HG03139 (cell line): ENCODE results near the gene TSEN54.

ENCODE experiments used
- ATAC-seq: cut with Tn5 transposase; IDR thresholded peaks from one replicate; pipeline ENCODE4 v1.9.1; 2021; ENCODE audit not compliant: unreplicated experiment

The TSEN54 gene

DNA sequence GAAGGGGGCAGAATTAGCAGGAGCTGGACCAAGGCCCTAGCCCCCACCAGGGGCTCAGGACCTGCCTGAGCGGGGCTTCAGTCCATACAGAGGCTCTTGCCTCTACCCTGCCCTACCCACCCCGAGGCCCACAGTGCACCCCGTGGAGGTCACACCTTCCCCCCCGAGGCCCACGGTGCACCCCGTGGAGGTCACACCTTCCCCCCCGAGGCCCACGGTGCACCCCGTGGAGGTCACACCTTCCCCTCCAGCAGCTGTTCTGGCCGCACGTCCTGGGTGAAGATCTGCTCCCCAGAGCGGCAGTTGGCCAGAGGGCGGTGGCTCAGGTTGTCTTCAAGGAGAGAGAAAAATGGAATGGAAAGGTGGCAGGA, 12.4 kb upstream of the TSEN54 start:
- no peak for ATAC-seq

DNA sequence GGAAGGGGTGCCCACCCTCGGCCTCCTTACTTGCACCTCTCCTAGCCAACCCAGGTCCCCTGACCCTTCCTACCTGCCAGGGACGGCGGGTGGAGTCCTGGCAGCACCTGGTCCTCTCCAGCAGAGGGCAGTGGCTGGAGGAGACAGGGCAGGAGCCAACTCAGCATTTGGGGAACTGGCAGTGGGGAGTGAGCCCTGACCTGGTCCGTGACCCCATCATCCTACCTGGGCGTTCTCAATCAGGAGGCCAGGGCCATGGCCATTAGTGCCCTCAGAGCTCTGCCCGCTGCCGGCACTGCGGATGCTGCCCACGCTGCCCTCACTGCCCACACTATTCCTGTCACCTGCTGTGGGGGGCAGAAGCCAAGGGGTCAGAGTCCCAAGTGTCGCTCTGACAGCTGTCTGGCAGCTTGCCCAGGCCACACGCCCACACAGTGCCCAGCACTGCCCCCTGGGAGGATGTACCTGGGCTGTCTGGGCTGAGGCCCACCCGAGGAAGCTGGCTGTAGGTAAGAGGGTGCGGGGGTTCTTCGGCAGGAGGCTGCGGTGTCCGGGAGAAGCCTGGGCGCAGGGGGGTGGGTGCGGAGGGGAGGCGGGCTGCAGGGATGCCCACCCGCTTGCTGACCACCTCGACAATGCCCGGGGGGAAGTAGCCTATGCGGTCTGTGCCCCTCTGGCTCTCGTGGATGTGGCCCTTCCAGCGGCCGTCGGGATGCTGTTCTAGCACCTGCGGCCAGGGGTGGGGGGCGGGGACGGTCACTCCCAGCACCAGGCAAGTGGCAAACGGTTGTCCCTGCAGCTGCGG, 11.8 kb upstream of the TSEN54 start:
- no peak for ATAC-seq

DNA sequence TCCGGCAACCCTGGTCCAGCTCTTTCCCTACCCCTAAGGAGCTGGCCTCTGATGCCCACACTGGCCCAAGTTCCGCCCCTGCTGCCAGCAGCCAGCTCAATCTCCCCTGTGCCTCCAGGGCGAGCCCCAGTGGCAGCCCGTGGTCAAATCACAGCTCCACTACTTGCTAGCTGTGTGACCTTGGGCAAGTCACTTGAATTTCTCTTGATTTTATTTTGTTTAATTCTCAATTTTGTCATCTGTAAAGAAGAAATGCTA, 11.2 kb upstream of the TSEN54 start:
- ATAC-seq = no peak

DNA sequence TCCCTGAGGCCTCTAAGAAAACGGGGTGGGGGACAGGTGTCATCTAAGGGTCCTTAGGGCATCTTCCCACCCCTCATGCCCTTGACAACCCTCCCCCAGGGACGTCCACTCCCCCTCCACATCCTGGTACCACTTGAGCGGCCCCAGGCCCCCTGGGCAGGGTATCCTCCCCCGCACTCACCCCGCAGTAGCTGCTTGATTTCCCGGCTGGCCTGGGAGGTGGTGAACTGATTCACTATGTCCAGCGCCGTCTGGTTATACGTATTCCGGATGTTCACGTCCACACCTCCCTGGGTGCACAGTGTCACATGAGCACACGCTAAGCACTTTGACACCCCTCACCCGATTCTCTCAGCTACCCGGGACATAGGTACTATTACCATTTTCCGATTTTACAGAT, 10.7 kb upstream of the TSEN54 start:
- ATAC-seq = no peak

DNA sequence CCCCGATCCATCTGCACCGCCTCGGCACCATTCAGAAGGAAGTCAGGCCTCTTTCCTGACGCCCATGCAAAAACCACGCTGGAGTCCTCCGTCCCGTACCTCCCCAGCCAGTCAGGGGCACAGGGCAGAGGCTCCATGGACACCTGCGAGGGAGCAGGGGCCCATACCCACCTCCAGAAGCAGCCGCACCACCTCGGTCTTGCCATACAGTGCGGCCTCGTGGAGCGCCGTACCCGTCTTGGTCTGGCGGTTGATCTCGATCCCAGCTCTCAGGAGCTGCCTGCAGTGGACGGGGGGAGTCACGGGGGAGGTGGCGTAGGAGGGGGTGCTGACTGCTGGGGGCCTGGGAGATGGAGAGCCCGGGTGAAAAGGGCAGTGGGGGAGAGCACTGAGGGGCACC, 10.2 kb upstream of the TSEN54 start:
- ATAC-seq = no peak

DNA sequence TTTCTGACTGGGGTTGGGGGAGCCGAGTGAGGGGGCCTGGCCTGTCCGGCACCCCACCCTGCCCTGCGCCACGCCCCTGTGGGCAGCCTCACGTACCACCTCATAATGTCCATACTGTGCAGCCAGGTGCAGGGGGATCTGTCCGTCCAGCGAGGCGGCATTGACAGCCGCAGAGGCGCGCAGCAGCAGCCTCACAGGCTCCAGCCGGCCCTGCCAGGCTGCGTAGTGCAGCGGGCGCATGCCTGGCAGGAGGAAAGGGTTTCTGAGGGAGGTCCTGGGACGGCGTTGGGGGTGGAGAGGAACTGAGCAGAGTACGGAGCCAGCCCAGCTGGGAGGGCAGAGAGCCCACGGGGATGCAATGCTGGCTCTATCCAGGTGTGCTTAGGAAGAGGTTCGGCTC, 9.4 kb upstream of the TSEN54 start:
- ATAC-seq = no peak

DNA sequence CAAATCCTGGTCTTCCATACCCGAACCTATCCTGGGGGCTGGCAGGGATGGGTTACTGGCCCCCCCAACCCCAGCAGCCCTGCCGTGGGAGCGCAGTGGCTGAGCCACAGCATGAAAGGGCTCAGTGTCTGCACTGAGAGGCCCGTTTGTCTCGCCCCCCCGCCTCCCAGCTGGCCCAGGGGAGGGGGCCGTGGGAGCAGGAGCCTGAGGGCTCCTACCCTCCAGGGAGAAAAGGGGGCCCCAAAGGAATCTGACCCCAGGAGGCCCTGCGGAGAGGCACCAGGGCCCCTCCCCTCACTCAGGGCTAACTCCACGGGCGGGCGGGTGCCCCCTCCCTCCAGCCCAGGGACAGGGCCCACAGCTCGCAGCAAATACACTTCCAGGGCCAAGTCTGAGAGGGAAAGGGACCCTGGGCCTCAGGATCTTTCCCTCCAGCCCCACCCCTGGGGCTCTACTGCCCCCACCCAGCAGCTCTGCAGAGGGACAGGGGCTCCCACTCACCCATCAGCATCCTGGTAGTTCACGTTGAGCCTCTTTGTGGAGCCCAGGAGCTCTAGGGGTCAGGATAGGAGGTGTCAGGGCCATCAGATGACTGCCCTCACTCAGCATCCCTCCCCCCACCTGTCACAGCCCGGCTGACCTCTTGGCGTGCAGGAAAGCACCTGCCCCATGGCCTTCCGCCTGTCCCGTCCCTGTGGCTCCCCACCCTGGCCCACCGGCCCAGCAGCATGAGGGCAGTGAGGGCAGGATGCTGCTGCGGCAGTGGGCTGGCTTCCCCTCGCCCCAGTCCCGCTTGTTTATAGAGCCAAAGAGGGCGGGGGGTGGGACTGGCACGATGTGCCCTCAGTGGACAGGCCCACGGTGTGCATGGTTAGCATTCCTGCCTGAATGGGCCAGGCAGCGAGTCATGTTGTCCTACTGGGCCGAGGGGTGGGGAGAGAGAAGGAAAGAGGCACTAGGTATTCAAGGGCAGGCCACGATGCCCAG, 8.3 kb upstream of the TSEN54 start:
- no peak for ATAC-seq

DNA sequence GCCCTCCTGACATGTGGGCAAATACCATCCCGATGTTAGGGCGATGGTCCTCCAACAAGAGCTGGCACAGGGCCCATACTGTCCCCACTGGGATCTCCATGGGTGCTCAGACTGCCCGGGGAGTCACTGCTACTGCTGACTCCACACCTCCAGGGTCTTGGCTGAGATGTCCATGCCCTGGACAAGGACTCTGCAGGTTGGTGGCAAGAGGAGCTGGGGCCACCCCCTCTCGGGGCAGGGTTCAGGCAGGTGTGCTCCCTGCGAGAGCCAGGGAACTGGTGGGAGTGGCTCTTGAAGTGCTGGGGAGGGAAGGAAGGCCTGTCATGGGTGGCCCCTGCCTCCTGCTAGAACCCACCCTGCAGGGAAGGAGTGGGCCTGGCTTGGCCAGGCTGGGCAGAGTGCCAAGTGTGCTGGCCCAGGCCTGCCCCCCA, 7.4 kb upstream of the TSEN54 start:
- no peak for ATAC-seq

DNA sequence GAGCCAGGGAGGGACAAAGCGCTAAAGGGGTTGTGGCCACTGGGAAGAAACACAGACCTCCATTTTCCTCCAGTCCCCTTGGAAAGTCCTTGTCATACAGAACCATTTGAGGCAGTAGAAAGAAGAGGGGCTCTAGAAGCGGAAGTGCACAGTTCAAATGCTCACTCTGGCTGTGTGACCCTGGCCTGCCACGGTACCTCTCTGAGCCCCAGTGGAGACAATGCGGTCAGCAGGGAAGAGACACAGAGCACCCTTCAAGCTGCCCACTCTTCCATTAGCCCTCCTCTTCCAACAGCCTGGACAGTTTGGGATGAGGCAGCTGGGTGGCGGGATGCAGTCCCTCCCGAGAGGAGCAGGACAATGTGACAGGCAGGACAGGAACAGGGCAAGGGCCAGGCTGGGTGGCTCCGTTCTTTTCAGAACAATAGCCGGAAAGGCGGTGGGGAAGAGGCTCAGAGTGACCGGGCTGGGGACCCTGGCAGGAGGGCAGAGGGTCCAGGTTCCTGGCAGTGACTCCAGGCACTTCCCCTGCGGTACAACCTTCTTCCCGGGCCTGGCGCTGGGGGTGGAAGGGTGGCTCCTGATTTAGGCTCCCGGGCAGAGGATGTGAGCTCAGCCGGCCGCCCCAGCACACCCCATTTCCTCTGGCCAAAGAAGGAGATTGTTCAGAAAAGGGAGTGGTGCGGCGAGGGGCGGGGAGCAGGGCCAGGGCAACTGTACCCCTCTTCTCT, 6.6 kb upstream of the TSEN54 start:
- no peak for ATAC-seq

DNA sequence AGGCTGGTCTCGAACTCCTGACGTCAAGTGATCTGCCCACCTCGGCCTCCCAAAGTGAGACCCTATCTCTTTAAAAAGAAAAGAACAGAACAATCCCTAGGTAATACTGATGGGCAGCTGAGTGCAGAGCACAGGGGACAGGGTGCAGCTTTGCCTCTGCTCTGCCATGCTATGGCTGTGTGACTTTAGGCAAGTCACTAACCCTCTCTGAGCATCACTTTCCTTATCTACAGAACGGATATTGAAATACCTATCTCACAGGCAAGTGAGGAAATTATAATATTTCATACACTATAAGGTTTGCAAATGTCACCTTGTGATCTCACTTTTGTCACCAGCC, 5.1 kb upstream of the TSEN54 start:
- no peak for ATAC-seq

DNA sequence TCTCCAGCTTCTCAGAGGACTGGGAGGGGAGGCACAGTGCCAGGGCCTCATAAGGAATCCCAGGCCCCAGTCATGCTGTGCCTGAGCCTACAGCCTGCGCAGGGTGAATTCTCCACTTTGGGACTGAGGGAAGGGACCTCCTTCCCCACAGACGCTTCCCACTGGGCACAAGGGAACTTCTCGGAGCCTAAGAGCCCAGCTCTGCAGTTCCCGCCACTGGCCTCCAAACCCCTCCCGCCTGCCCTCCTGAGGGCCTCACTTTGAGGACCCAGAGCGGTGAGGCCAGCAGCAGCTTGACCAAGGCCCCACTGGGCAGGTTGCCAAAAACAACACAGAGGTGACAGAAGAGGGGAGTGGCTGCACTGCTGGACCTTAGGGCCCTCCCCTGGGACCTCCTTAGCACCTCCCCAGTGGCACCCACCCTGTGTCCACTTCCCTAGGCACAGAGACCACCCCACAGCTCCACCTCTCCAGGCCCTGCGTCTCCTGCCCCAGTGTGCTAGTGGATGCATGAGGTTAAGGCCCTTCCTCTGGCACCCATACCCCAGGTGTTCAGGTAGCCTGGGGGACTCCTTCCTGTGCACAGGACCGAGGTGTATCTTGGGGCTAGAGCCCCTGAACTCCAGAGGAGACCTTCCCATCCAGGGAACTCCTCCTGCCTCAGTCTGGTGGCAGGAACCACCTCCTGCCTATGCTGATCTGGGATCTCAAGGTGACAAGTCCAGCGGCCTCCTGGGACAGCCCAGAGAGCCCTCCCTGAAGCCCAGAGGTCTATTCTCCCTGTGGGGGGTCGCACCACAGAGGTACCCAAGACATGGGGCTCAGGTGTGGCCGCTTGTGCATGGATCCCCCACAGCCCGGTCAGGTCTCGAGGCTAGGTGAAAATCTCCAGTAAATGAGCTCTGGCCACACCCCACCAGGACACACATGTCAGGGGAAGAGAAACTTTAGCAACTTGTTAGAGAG, 4.4 kb upstream of the TSEN54 start:
- ATAC-seq = no peak

DNA sequence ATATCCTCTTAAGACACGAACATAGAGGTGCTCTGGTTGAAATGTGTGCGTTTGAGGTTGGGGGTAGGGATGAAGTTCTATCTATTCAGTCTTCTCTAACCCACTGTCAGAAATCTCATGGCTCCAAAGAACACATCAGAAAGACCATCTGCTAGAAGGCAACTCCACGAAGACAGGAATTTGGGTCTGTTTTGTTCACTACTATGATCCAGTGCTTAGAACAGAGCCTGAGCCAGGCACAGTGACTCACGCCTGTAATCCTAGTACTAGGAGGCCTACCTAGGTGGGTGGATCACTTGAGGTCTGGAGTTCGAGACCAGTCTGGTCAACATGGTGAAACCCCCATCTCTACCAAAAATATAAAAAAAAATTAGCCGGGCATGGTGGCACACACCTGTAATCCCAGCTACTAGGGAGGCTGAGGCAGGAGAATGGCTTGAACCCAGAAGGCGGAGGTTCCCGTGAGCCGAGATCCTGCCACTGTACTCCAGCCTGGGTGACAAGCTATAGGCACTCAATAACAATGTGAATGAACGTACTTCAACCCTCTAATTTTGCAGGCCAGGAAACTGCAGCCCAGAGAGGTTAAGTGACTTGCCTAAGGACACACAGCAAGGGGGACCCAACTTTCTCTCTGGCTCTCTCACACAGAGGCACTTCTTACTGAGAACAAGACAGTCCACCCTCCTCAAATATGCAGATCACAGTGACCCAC, 3.2 kb upstream of the TSEN54 start:
- ATAC-seq = no peak

DNA sequence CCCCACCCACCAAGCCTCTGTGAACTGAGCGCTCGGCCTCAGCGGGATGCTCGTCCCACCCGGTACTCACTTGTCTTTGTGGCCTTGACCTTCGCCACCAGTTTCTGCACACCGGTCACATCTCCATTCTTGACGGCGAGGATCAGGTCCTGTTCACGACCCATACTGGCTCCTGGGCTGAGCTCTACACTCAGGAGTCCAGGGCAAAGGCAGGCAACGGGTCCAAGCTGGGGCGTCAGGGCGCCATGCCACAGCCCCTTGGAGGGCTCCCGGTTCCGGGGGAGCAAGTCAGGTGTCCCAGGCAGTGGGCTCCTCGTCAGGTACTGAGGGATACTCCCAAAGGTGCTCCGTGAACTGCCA, 2.7 kb upstream of the TSEN54 start:
- ATAC-seq = no peak

DNA sequence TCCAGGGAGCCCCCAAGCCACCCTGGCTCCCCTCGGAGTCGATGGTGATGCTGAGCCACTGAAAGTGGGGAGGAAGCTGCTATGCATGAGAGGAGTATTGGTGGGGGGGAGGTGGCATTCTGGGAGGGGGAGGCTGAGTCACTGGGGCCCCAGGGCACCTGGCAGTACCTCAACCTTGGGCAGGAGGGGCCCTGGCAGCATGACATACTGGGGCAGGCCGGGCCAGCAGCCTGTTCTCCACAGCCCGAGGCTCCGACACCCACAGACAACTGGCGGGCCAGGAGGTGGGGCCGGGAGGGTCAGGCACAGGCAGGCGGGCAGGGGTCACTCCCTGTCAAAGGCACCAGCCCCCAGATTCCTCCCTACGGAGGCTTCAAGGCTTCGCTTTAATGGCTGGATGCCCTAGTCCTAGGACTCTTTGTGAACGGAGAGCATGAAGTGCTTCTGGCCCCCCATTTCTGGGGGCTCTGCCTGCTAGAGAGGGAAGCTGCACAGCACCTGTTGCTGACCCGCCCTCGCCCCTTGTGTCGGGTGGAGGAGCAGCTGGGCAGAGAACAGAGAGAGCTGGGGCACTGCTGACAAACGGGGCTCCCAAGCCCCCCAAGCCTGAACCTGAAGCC, 1.9 kb upstream of the TSEN54 start:
- ATAC-seq = no peak

DNA sequence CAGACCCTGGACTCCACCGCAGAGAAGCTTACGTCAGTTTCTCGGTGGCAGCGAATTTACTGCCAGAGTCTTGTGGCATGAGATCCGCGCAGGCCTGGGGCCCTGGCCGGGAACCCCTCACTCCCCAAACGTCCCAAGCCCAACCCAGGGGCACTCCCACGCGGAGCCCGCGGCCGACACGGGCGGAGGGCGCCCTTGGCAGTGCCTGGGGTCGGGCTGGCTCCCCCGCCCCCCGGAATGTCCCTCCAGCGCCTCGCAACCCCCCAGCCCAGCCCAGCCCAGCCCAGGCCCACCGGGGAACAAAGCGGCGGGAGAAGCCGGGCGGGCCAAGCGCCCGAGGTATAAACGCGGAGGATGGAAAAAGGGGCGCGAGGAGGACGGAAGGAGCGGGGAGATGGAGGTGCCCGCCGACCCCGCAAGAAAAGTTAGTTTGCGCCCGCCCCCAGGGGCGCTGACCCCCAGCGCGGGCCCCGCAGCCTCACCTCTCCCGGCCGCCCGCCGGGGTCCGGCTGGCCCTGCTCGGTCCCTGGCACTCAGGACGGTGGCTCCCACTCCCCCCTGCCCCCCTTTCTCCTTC, 1.3 kb upstream of the TSEN54 start:
- no peak for ATAC-seq

DNA sequence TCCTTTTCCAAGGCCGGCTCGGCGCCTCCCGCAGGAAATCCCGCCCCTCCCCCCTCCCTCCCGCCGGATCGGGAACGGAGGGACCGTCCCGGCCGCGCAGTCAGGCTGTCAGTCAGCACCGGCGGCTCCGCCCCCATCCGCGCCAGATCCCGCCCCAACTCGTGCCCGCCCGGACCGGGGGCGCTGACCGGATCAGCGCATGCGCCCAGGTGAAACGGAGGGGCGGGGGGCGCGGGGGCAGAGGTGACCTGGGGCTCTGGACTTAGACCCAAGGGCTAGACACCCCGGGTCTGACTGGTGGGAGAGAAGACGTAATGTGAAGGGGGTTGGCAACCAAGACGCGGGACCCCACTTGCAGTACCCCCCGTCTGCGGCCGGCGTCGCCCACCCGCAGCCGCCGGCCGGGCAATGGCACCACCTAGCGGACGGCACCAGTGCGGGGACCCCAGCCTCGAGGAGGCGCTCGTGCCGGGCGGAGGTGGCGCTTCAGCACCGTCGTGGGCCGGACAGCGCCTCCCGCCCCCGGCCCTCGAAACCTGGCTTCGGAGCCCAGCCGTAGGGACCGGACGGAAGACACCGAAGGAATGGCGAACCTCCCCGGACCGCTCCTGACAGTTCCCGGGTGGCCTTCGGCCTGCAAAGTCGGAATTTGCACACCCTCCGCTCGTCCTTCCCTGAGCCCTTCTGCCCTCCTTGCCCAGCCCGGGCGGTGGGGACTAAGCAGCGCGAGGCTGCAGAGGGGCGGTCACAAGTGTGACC, 653 bp upstream of the TSEN54 start, which contains the start of gene CASKIN2:
Gene CASKIN2, minus strand, starts transcription at position 42 of the 759 bp plus-strand sequence. CDS start 1,733 bp downstream, outside the sequence.
- peak; percentile 44 for ATAC-seq

DNA sequence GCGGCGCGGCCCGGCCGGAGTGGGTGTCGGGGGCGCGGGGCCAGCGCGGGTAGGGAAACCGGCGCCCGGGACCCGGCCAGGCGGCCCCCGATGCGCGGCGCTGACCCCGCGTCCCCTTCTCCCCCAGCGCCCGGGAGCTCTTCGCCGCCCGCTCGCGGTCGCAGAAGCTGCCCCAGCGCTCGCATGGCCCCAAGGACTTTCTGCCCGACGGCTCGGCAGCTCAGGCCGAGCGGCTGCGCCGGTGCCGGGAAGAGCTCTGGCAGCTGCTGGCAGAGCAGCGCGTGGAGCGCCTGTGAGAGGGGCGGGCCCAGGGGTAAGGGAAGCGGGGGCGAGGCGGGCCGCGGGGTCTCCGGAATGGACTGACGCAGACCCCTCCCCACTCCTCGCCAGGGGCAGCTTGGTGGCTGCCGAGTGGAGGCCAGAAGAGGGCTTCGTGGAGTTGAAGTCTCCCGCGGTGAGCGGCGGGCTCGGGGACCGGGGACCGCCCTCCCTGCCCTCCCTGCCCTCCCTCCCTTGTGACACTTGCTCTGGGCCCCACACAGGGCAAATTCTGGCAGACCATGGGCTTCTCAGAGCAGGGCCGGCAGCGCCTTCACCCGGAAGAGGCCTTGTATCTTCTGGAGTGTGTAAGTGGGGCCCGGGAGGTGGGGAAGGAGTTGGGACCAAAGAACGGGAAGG, 430 bp downstream of the TSEN54 start:
- ATAC-seq = peak; percentile 9

DNA sequence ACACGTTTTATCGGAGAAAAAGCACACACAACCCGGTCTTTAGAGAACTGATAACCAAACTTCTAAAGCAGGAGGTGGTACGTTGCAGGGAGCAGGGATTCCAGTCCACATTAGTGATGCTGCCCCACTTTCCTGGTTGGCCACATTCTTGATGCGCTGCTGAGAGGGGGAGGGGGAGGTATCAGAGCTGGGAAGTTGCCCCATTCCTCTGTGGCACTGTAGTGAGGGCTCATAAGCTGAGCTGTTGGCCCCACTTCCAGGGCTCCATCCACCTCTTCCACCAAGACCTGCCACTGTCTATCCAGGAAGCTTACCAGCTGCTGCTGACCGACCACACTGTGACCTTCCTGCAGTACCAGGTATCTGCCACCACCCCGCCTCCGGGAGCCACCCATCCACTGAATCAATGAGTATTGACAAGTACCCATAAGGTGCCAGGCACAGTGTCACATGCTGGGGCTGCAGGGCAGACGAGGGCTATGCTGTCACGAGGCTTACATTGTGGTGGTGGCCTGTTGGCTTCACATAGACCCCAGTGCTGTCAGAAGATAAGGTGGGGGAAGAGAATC, 1.1 kb downstream of the TSEN54 start:
- no peak for ATAC-seq
